HG03135 (cell line): ENCODE results near the gene DCLK1.
"Not testable (repeated sequence)": the region's sequence is repeated elsewhere in the genome, so short reads cannot be mapped to it uniquely, and the experiment has no call there.

Experiments
- ATAC-seq: cut with Tn5 transposase; IDR thresholded peaks from one replicate; pipeline ENCODE4 v1.9.1; 2021; ENCODE audit warnings: mild to moderate bottlenecking, moderate library complexity; ENCODE audit not compliant: unreplicated experiment

The DCLK1 gene

DNA sequence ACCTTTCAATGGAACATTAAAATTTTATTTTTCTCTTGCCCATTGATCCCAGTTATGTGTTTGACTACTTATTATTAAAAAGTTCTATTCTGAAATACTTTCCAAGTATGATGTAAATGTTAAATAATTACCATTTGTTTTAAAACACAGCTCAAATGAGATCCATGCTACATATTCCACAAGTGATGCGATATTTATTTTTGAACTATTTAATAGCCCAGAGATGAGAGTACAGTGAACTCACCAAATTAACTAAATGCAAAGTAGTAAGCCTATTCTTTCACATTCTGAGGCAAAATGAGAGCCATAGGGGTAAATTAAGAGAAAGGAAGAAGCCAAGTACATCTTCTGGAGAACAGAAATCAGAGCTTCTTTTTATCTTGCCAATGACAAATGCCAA is 1.2 kb upstream of the DCLK1 start:
- no peak for ATAC-seq

DNA sequence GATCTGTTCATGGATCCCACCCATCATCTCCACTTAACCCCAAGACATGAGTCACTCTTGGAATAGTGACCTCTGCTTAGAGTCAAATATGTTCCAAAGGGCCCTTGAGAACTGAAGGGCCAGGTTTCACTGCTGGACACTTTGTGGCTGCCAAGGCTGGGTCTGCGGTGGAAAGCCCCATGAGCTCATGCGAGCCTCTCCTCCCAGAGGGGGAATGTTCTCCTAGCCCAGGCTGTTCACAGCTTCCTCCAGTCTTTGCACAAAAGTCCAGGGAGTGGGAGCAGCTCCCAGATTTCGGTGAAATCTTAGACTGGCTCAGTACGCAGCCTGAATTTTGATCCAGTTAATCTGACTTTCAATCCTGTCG is 732 bp upstream of the DCLK1 start:
- ATAC-seq, result no peak

DNA sequence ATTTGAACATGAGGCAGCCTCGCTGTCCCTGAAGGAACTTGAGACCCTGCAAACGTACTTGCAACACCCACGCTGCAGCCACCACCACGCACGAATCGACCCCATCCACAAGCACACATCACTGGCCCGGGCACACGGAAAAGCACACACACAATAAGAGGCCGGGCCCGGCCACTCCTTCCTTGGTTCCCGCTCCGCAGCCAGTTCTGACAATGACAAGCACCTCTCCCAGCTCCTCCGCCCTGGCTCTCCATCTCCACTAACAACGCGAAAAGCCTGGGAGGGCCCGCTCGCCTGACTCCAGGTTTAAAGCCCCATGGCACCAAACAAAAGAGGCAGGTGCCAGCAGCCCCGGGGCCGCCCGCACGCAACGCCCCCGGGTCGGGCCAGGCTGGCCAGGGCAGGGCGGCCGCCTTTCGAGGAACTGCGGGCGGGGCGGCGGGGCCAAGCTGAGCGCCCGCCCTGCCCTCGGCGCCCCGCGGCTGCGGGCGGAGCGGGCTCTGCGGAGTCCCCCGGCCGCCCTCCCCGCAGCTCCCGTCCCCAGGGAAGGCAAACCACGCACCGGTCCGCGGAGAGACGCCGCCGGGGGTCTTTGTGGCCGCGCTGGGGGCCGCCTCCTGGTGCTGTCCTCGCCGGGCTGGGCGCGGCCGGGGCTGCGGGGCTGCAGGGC is 495 bp downstream of the DCLK1 start:
- ATAC-seq, result no peak

DNA sequence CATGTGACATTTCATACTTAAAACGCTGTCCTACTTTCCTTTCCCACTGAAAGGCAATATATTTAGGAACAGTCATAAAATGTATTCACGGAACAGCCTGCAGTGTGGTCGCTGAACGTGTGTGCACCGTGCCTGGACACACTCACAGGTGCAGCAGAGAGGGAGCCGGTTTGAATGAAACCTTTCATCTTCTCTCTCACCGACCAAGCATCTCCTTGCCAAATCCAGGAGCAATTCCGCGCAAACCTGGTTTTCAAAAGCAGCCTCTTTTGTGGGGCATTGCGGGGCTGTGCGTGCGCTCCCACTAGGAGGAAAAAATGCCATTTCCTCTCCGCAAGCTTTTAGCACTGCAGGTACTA is 1.0 kb downstream of the DCLK1 start:
- ATAC-seq, result no peak

DNA sequence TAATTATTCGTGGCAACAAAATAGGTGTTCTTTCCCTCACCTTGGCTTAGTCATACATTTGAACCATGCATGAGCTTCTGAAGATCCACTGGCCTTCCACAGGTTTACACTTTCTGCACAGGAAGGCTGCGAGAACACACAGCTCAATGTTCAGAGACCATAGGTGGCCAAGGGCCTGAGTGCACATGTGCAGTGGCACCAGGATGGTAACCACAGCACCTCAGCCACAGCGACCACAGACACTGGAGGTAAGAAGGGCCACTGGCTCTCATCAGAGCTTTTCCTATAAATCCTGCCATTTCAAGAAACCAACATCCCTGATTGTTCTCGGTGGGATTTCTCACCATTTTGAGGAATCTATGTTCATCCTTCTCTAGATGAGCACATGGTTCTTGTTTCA is 1.6 kb downstream of the DCLK1 start:
- no peak for ATAC-seq

DNA sequence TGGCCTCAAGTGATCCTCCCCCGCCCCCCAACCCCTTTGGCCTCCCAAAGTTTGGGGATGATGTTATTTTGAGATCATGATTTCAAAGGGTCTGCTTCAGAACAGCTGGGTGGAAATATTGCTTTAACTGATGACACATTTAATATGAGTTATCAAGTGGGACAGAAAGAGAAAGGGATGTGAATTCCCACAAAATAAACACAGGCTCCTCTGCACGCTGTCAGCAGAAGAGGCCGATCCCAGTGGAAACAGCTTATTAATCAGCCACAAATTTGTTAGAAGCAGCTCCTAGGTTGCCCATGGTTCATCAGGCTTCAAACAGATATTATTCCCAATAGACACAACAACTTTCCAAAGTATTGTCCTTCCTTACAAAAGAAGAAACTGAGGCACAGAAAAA is 4.7 kb downstream of the DCLK1 start:
- no peak for ATAC-seq

DNA sequence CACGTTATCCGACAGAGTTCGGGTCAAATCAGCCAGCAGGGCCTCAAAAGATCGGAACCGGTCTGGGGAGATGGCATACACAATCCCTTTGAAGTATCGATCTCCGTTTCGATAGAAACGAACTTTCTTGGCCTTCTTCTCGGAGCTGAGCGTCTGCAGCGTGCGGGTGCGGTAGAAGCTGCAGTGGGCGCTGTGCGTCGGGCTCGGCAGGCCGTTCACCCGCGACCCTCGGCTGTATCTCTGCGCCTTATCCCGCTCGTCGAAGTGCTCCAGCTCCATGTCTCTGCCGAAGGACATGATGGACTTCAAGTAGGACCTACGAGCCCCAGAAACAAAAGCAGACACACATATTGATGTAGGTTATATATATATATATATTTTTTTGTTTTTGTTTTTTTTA is 5.3 kb downstream of the DCLK1 start:
- no peak for ATAC-seq

DNA sequence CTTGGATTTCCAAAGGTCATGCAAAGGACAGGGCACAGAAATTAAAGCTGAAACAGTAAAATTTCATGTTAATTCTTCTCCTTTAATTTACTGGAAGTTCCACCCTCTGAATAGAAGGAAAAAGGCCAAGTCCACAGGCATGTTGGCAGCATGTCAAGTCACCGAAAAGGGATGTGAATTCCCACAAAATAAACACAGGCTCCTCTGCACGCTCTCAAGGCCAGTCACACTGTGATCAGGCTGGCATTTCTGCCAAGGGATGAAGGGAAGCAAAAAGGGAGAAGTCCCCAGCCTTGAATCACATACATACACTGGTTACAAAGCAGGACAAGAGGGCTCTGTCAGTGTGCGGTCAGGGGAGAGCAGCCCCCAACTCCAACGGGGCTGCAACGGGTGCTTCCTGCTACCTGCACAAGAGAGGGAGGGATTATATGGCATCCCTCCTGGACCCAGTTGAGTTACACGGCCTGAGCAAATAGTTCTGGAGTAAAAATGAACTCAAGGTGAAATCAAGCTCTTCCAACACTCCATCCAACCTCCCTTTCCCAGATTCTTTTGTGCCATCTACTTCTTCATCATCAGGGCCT is 6.9 kb downstream of the DCLK1 start:
- ATAC-seq, result no peak

DNA sequence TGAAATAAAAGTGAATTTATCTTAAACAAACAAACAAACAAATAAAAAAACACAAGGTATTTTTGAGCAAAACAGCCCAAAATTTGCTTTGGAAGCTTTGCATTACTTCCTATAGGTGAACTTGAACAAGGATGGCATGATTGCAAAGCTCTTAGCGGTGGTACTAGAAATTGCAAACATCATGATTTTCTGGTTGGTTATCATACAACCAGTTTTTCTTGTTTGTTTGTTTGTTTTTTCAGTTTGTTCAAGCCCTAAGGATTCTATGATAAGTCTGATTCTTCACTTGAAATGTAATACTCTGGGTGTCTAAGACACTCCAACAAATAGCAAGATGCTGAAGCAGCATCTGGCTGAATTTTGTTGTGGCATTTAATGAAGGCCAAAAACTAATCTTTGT is 15.9 kb downstream of the DCLK1 start:
- no peak for ATAC-seq

DNA sequence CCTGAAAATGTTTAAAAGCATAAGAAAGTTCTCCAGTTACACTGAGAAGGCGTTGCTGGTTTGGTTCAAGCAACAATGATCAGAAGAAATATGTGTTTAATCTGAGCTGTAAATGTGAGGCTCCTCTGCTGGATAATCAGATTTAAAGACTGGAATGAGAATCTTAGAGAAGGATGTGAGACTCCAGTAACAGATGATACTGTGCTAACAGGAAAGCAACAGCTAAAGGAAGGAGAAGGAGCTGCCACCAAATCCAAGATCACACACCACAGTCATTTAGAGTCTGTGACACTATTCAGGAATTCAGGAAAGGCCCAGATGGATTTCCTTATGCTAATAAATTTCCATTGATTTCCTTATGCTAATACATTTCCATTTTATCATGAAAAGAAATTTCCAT is 16.9 kb downstream of the DCLK1 start:
- no peak for ATAC-seq

DNA sequence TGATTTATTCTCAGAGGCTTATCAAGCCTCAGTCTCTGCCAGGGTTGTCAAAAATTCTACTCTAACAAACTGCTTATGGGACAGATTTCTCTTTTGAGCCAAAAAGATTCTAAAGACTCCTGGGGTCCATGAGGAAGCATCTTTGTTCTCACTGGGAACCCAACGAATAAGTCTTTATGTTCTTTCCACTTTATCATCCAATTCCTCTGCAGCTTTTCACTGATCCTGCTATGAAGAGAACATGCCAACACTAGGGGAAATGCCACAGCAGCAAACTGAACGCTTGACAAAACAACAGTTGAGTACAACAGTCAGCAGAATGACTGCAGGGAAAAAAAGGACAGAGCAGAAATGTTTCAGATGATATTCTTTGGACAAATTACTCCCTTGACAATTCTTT is 22.2 kb downstream of the DCLK1 start:
- ATAC-seq, result no peak

DNA sequence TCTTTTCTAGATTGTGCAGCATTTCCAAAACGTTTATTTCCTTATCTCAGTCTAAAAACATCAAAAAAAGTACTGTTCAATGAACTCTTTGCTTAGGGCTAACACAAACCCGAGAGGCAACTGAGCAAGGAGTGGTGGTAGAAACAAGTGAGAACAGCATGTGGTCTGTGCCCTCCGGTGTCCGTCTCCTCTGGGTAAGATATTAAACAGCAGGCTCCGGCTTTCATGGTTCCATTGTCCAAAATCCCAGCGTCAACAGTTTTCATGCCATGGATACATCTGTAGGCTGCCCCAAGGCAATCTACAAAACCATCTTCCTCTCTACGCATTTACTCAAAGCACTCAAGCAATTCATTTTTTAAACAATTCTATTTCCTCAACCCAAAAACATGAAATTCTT is 22.8 kb downstream of the DCLK1 start:
- ATAC-seq, result no peak

DNA sequence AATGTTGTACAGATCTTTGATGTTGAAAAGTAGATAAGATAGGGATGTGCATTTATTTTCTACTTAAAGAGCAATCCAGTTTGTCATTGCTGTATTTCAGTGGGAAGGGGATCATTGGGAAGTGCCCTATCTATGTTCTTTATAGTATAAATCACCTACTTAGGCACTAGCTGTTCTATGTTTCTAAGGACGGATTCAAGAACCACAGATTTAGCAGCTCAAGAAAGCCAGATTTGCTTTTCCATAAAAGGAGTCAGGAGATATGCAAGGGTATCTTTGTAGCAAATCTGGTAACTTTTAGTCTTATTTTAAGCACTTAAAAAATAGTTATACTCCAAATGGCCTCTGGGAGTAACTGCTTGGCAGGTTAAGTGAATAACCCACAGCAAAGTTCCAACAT is 23.7 kb downstream of the DCLK1 start:
- ATAC-seq, result no peak

DNA sequence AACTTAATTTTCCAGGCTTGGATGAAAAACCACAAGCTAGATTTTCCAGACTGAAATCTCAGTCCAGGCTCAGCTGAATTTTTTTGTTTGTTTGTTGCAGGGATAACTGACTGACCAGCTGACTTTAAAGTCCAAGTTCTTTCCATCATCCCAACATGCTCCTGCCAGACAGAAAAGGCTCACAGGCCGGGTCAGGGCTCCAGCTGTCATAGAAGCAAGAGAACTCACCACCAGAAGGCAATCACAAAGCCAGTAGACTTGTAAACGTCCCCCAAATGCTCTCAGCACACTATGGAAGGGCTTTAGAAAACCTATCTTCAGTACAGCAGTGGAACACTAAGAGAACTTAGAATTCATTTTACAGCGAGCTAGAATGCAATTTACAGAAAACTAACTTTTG is 25.5 kb downstream of the DCLK1 start:
- no peak for ATAC-seq

DNA sequence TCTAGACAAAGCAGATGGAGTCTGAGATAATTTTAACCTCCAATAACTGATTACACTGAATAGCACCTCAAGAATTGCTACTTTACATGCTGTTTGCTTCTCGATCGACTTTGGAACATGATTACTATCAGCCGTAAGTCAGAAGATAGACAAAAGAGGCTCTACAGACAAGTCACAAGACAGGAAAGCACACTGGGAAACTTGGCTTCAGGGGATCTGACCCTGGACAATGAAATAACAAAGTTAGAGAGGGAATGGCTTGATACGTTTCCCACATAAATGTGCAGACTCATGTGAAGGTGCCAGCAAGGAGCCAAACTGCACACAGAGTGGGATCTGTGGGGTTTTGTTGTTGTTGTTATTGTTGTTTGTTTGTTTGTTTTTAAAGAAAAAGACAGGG is 28.5 kb downstream of the DCLK1 start:
- no peak for ATAC-seq

DNA sequence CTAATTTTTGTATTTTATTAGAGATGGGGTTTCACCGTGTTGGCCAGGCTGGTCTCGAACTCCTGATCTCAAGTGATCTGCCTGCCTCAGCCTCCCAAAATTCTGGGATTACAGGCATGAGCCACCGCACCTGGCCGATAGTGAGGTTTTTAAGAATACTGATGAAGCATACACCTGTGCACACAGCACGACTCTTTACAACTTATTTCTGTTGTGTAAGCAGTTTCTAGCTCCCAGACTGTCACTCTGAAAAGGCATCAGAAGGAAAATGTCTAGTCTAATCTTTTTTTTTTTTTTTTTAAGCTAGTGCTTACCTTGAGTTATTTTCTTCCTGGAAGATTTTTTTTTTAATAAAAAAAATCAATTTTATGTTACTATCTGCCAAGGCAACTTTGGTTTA is 29.3 kb downstream of the DCLK1 start:
- not testable (repeated sequence) for ATAC-seq

DNA sequence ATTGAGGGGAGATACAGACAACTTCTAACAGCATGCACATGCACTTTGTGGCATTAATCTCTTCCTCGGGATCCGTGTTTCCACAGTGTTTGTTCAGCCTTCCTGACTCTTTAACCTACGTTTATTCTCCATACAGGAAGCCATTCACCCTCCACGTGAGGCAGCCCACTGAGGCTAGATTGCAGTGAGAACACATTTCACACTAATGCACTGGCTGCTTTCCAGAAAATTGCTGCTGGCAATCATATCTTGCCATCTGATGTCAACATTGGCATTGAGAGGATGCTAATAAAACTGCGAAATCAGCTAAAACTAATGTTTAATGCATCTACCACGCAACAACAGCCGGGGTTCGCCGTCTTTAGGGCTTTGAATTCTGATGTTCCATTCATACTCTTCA is 30.0 kb downstream of the DCLK1 start:
- no peak for ATAC-seq

DNA sequence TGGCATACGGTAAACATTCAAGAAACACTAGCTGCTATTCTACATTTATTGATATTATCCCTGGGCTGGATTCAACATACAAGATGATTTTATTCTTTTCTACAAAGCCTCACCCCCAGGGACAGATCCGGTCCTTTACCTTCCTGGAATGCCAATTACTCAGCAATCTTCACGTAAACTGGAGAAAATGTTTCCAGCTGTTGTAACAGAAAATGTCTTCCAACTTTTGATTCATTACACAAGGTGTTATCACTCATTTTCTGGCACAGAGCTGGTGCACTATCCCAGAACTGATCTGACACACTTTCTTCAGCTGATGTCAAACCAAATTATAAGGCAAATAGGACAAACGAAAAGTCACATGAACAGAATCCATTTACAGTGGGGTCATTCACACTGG is 33.1 kb downstream of the DCLK1 start:
- no peak for ATAC-seq

DNA sequence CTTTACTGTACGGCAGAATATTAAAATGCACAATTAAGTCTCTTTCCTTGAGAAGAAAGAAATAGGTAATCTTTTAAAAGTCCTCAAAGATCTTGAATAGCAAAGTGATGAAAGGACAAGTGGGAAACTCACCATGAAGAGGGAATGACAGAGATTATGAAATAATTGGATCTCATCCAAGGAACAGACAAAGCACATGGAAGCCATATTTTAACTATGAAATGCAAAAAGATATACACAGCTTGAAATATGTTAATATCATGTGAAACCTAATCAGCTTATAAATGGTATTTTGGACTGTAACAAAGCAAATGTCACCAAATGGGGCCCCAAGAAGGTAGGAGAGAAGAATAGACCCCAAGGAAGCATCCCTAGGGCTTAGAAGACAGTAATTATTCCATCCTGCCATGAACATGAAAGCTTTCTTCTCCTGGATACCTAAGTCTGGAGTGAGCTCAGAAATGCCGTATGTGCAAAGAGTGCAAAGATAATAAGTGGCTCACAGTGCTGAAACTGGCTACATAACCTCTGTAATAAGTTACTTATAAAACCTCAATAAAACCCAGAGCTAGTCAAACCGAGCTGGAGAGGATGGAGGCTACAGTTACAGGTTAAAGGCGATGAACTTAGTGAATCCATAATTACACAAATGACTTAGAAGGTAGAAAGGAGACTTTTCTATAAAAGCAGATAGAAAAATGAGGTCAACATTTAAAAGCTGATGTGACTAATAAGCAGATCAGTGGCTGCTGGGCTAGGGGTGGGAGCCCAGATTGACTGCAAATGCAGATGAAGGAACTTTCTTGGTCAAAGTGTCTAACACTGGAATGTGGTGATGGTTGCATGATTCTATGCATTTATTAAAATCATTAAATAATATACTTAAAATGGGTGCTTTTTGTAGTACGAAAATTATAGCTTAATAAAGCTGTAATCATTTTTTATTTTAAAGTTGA is 34.4 kb downstream of the DCLK1 start:
- ATAC-seq, result no peak

DNA sequence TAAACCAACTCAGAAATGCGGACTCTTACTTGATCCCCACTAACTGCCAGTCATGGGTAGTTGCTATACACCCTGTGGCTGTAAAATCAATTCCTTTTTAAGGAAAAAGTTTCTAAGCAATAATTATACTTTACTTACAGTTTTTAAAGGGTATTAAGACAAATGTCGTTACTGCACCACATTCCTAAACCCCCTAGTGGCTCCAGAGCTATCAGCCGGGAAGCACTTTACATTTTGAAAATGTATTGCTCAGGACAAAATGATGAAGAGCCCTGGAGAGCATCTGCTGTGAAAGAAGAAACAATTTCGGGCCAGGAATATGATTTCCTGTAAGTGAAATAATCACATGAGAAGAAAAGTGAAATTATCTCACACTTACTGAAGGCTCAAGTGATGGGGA is 36.7 kb downstream of the DCLK1 start:
- ATAC-seq, result no peak

DNA sequence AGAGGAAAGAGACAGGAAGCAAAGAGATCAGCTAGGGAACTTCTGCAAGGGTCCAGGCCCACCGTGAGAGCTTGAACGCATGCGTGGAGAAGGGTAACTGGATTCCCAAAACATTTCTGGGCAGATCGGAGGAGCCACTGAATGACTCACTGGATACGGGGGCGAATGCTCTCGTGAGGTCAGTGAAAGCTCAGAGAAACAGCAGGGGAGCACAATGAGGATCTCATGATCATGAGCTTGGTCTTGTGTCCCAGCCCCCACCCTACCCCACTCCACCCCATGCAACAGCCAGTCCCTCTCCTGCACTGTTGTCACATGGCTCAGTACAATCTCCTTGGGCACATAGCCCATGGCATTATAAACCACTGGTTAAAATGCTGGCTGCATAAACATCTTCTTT is 40.6 kb downstream of the DCLK1 start:
- no peak for ATAC-seq

DNA sequence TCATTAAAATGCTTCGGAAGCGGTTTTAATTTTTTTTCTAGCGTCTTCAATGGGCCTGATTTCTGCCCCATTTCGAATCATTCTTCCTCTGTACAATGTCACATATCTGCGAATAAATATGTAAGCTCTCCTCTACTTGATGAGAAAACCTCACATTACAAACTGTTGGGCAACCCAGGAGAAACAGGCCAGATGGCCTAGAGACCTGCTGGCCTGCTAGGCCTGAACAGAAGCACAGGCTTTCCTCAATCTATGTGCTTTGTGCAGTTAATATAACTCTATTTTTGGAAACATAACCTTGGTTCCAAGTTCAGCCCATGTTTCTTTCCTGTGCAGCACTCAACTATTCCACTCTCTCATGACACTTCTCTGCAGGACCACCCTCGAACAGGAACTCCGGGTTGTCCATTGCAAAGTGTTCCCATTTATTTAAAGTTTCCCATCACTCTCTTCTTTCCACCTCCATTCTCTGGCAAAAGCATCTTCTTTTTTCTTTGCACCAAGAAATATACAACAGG is 42.0 kb downstream of the DCLK1 start:
- ATAC-seq, result no peak
